GM19239 (cell line): ENCODE data around the gene CSF1R.
"Not testable (repeated sequence)": the region's sequence is repeated elsewhere in the genome, so short reads cannot be mapped to it uniquely, and the experiment has no call there.

Source experiments
- DNase-seq: peaks from one replicate; pipeline ENCODE4 v3.0.0; 2011; ENCODE audit warnings: low spot score; ENCODE audit not compliant: insufficient read length
- FAIRE-seq: peaks from 2 replicates; lab custom pipeline; 2011; peaks lifted over from hg19 to GRCh38; lab: Jason Lieb, UNC

CSF1R gene

GRCh38 chr5:150059623-150060022 lies 26.7 kb downstream of the CSF1R start:
- DNase-seq (no peak), FAIRE-seq (no peak)

GRCh38 chr5:150058480-150059126 lies 27.8 kb downstream of the CSF1R start:
- DNase-seq: no peak
- no peak for FAIRE-seq

GRCh38 chr5:150057996-150058395 lies 28.4 kb downstream of the CSF1R start:
- FAIRE-seq (no peak), DNase-seq (no peak)

- no peak for FAIRE-seq
- no peak for DNase-seq
These were observed 28.8 kb downstream of the CSF1R start for GRCh38 chr5:150057511-150057910.

- FAIRE-seq (no peak), DNase-seq (no peak)
These were observed 29.3 kb downstream of the CSF1R start for GRCh38 chr5:150057052-150057451.

- no peak for DNase-seq
- no peak for FAIRE-seq
These were observed 30.3 kb downstream of the CSF1R start for GRCh38 chr5:150056075-150056443.

- FAIRE-seq (no peak), DNase-seq (no peak)
These were observed 30.9 kb downstream of the CSF1R start for GRCh38 chr5:150055326-150056074.

GRCh38 chr5:150054569-150054968 lies 31.8 kb downstream of the CSF1R start:
- FAIRE-seq: no peak
- DNase-seq: no peak

- no peak for DNase-seq
- no peak for FAIRE-seq
These were observed 32.5 kb downstream of the CSF1R start for GRCh38 chr5:150053713-150054392.

- no peak for FAIRE-seq
- no peak for DNase-seq
These were observed 33.2 kb downstream of the CSF1R start for GRCh38 chr5:150052956-150053712.

GRCh38 chr5:150052226-150052955 lies 34.0 kb downstream of the CSF1R start:
- FAIRE-seq (no peak), DNase-seq (no peak)

GRCh38 chr5:150051657-150052195 lies 34.6 kb downstream of the CSF1R start:
- FAIRE-seq: no peak
- DNase-seq: no peak

GRCh38 chr5:150050172-150050811 lies 36.1 kb downstream of the CSF1R start:
- not testable (repeated sequence) for FAIRE-seq

GRCh38 chr5:150046031-150046430 lies 40.3 kb downstream of the CSF1R start:
- DNase-seq (no peak), FAIRE-seq (no peak)

More at GRCh38 chr5:150050172-150050811, 36.1 kb downstream of the CSF1R start:
- DNase-seq: not testable (repeated sequence)

GRCh38 chr5:150045549-150045948 lies 40.8 kb downstream of the CSF1R start:
- no peak for DNase-seq
- FAIRE-seq: no peak

GRCh38 chr5:150044712-150045111 lies 41.6 kb downstream of the CSF1R start:
- FAIRE-seq (no peak), DNase-seq (no peak)

- FAIRE-seq (no peak), DNase-seq (no peak)
These were observed 42.0 kb downstream of the CSF1R start for GRCh38 chr5:150044329-150044681.

- DNase-seq: no peak
- FAIRE-seq: no peak
These were observed 42.6 kb downstream of the CSF1R start for GRCh38 chr5:150043657-150044328.

- no peak for FAIRE-seq
- DNase-seq: no peak
These were observed 43.9 kb downstream of the CSF1R start for GRCh38 chr5:150042459-150042858.
